A673 (cell line): ENCODE results near the gene ICAM4.

Source experiments
- CTCF ChIP-seq: fragments of 300-800, 200-600 bp; sonication (generic); conservative IDR thresholded peaks from 2 replicates; pipeline ENCODE4 v1.5.1; 2017; ENCODE audit warnings: low read depth, mild to moderate bottlenecking, antibody characterized with exemption, low read length, moderate library complexity, mixed read lengths
- EZH2 ChIP-seq: fragments of 200-600 bp; sonication (generic); IDR thresholded peaks from 2 replicates; pipeline ENCODE4 v1.6.1; 2017; ENCODE audit warnings: borderline replicate concordance, low read depth, mild to moderate bottlenecking, mixed read lengths, antibody characterized with exemption, low read length; ENCODE audit not compliant: poor library complexity, severe bottlenecking

GRCh38 chr19:10252707-10253106, 34.0 kb upstream of the ICAM4 start:
- TF ChIP-seq CTCF (no peak), EZH2 (no peak)
